Pancreas (tissue), 10 donors: ENCODE data around the gene PPP1R10. TPM values are rescaled to one million over a fixed set of nuclear protein-coding genes. Genes with fewer than 3 reads are reported as not detected.

ENCODE experiments used
- ATAC-seq, 4 donors: fragments of 200-7000 bp; cut with Tn5 transposase; one replicate each; pipeline versions ENCODE4 v1.8.0 to v1.9.1; 2020; ENCODE audit warnings: mild to moderate bottlenecking in 4 of 4, moderate library complexity in 4 of 4
- DNase-seq, 6 donors: peaks; one replicate each; pipeline ENCODE4 v3.0.0-alpha.2; 2020
- FAIRE-seq: peaks from 2 replicates; lab custom pipeline; 2012; peaks lifted over from hg19 to GRCh38; lab: Jason Lieb, UNC
- H3K27ac ChIP-seq, 4 donors: fragments of 200-600 bp; sonication (generic); 1 replicate in 3 of 4; 2 replicates in 1 of 4; pipeline versions ENCODE4 v1.5.0 to v1.8.0; 2020
- H3K27me3 ChIP-seq, 4 donors: fragments of 200-600 bp; one replicate each; pipeline ENCODE4 v1.8.0; 2021
- H3K36me3 ChIP-seq, 3 donors: fragments of 200-600 bp; sonication (generic) in 1 of 3; one replicate each; pipeline versions ENCODE4 v1.5.0 to v1.8.0; 2020 to 2021
- H3K4me1 ChIP-seq, 3 donors: fragments of 200-600 bp; one replicate each; pipeline ENCODE4 v1.8.0; 2021
- H3K4me3 ChIP-seq, 4 donors: fragments of 200-600 bp; sonication (generic) in 2 of 4; one replicate each; pipeline versions ENCODE4 v1.5.0 to v1.8.0; 2020 to 2021
- H3K9me3 ChIP-seq, 4 donors: fragments of 200-600 bp; one replicate each; pipeline ENCODE4 v1.8.0; 2021
- CTCF ChIP-seq, 4 donors: fragments of 200-600 bp; sonication (generic) in 3 of 4; IDR thresholded peaks; one replicate each; pipeline versions ENCODE4 v1.5.0 to v1.8.0; 2021; ENCODE audit warnings: antibody characterized with exemption in 4 of 4
- WGBS, 2 donors: extraction: QIAGEN DNeasy Blood & Tissue Kit; methylation state at CpG; one replicate each; pipeline ENCODE4 v1.1.7; 2013; 5-methylcytosine and 5-hydroxymethylcytosine counted together
- intact Hi-C, 3 donors: fragments of 100-400 bp; cut with DNase I; formaldehyde crosslinking; loops; one replicate each; pipeline versions ENCODE4 v1.11.1 to v1.14.2; 2022
- polyA plus RNA-seq, 2 donors: library from polyadenylated mRNA; stranded (reverse); fragments of 200-250 nt; gene quantifications; one replicate each; pipeline ENCODE4 v1.2.3, GENCODE V29; 2013
- total RNA-seq, 6 donors: library from RNA; stranded (reverse); fragmentation: NEBNext Ultra II Directional in 4 of 6; extraction: Animal tissue kit (Norgen Biotek cat#: 25700) in 4 of 6; gene quantifications; one replicate each; pipeline versions ENCODE4 v1.2.1 to v1.2.4, GENCODE V29; 2021 to 2023
- donor health status: healthy with polysubstance abuse.
- donor health status: DM: no; HTN: no; CAD: no; lungs with moderate emphysema.
- donor health status: DM: no; HTN: no; CAD: no.
- donor health status: control.
- donor health status: control.
- donor health status: Bipolar disorder and iron deficiency.
- donor health status: DM: yes; HTN: yes; CAD: no.
- donor health status: DM: no; HTN: no; CAD: no.
- donor health status: DM: no; HTN: no; CAD: no.
- donor health status: DM: yes; HTN: yes; CAD: no.

PPP1R10 gene
- total and polyA plus RNA-seq, 8 donors = 25.1 to 57.9 (median 38.2) TPM

- DNase-seq (peak in 1 of 6 donors; percentile 17), ATAC-seq (no peak), FAIRE-seq (no peak)
- no peak for TF ChIP-seq CTCF (IDR thresholded peaks at IDR 0.05)
- no peak overlapping the region for H3K27ac ChIP-seq
- H3K27me3 ChIP-seq = no peaks in the 10 kb centered on the region
- intact Hi-C loops = no loop called here
- H3K4me3 ChIP-seq = no peak overlapping the region
- H3K4me1 ChIP-seq = no peaks in the 10 kb centered on the region
- H3K36me3 ChIP-seq = peaks cover 0 to 63% (median 36%) of the 10 kb centered on the region in 3 donors
- WGBS, 2 donors = 86 to 88% methylated on average over 15 of the region's 15 CpGs
- no peaks in the 10 kb centered on the region for H3K9me3 ChIP-seq
Measured at GRCh38 chr6:30589754-30590358, 27.2 kb downstream of the PPP1R10 start.

- no peaks in the 10 kb centered on the region for H3K4me1 ChIP-seq
- FAIRE-seq (no peak), DNase-seq (no peak), ATAC-seq (no peak)
- TF ChIP-seq CTCF (IDR thresholded peaks at IDR 0.05) = no peak
- H3K4me3 ChIP-seq = no peak overlapping the region
- H3K36me3 ChIP-seq = peaks cover 5 to 89% (median 67%) of the 10 kb centered on the region in 3 donors
- intact Hi-C loops = no loop called here
- H3K9me3 ChIP-seq = no peaks in the 10 kb centered on the region
- WGBS, 2 donors = 93 to 98% methylated on average over 5 of the region's 5 CpGs
- H3K27me3 ChIP-seq = no peaks in the 10 kb centered on the region
- no peak overlapping the region for H3K27ac ChIP-seq
Measured at GRCh38 chr6:30583921-30584320, 33.1 kb downstream of the PPP1R10 start.

- whole genome bisulfite sequencing, 2 donors = 92 to 97% methylated on average over 8 of the region's 8 CpGs
- Histone ChIP-seq H3K9me3 (no peaks in the 10 kb centered on the region), H3K4me3 (no peak overlapping the region), H3K4me1 (peaks cover 1 to 4% (median 2%) of the 10 kb centered on the region in 3 donors), H3K27ac (no peak overlapping the region), H3K27me3 (no peaks in the 10 kb centered on the region), H3K36me3 (peaks cover 7 to 52% (median 39%) of the 10 kb centered on the region in 3 donors)
- no peak for TF ChIP-seq CTCF (IDR thresholded peaks at IDR 0.05)
- DNase-seq (no peak), ATAC-seq (no peak), FAIRE-seq (no peak)
- intact Hi-C loops = no loop called here
Measured at GRCh38 chr6:30578051-30578450, 39.0 kb downstream of the PPP1R10 start.

GRCh38 chr6:30573113-30573512 is 43.9 kb downstream of the PPP1R10 start:
- Histone ChIP-seq H3K4me3 (no peak overlapping the region), H3K27ac (no peak overlapping the region), H3K36me3 (peaks cover 2 to 11% (median 8%) of the 10 kb centered on the region in 3 donors), H3K27me3 (no peaks in the 10 kb centered on the region), H3K4me1 (peaks cover 9 to 23% (median 10%) of the 10 kb centered on the region in 3 donors), H3K9me3 (no peaks in the 10 kb centered on the region)
- ATAC-seq (no peak), FAIRE-seq (no peak), DNase-seq (no peak)
- intact Hi-C loops = no loop called here
- WGBS, 2 donors = 32% methylated on average over 4 of the region's 4 CpGs
- no peak for TF ChIP-seq CTCF (IDR thresholded peaks at IDR 0.05)

- Histone ChIP-seq H3K4me1 (peaks cover 9 to 23% (median 10%) of the 10 kb centered on the region in 3 donors), H3K4me3 (peak overlapping the region; percentile 37 to 79 (median 63)), H3K9me3 (no peaks in the 10 kb centered on the region), H3K27ac (peak overlapping the region in 2 of 4 donors; percentile 78 to 86), H3K36me3 (peaks cover 0 to 1% (median under 1%) of the 10 kb centered on the region in 3 donors), H3K27me3 (no peaks in the 10 kb centered on the region)
- DNase-seq (no peak), ATAC-seq (no peak), FAIRE-seq (no peak)
- intact Hi-C loops = no loop called here
- no peak for TF ChIP-seq CTCF (IDR thresholded peaks at IDR 0.05)
Measured at GRCh38 chr6:30572148-30572547, 44.9 kb downstream of the PPP1R10 start.
